ENCODE results near the gene DAP. TPM values are rescaled to one million over a fixed set of nuclear protein-coding genes. Genes with fewer than 3 reads are reported as not detected.

The DAP gene
- total RNA-seq, 6 donors from 2014 or later: 38.8 to 101 (median 77.6) TPM

- H3K36me3 ChIP-seq: no peaks in the 10 kb centered on the region
- no peaks in the 10 kb centered on the region for H3K9me3 ChIP-seq
- H3K27me3 ChIP-seq: peaks cover 0 to 3% (median 0%) of the 10 kb centered on the region in 4 donors
- no peaks in the 10 kb centered on the region for H3K4me1 ChIP-seq
- TF ChIP-seq POLR2AphosphoS5 (IDR thresholded peaks at IDR 0.05): no peak
- no peak for TF ChIP-seq CTCF (IDR thresholded peaks at IDR 0.05)
- ATAC-seq (ENCODE audit: low FRiP score in 2 of 2) (no peak), DNase-seq (peak in 1 of 2 donors; percentile 84)
- 53 to 72% methylated on average over 43 to 68 of the region's 68 CpGs for WGBS, 2 donors
- H3K4me3 ChIP-seq: no peak overlapping the region
- H3K27ac ChIP-seq: no peak overlapping the region
Observed at GRCh38 chr5:10649666-10650380, 111.2 kb downstream of the DAP start.

- Histone ChIP-seq H3K27ac (no peak overlapping the region), H3K4me3 (no peak overlapping the region), H3K36me3 (no peaks in the 10 kb centered on the region), H3K9me3 (no peaks in the 10 kb centered on the region), H3K27me3 (peaks cover 0 to 3% (median 0%) of the 10 kb centered on the region in 4 donors), H3K4me1 (no peaks in the 10 kb centered on the region)
- 71 to 92% methylated on average over 4 to 53 of the region's 60 CpGs for WGBS, 2 donors
- peak in 1 of 2 donors; percentile 14 for ATAC-seq (ENCODE audit: low FRiP score in 2 of 2)
- no peak for TF ChIP-seq EP300 (IDR thresholded peaks at IDR 0.05)
- DNase-seq: peak in 1 of 2 donors; percentile 79
Observed at GRCh38 chr5:10648806-10649665, 112.0 kb downstream of the DAP start.

- no peaks in the 10 kb centered on the region for H3K9me3 ChIP-seq
- H3K4me3 ChIP-seq: no peak overlapping the region
- WGBS, 2 donors: 96 to 97% methylated on average over 5 of the region's 5 CpGs
- DNase-seq (no peak), ATAC-seq (ENCODE audit: low FRiP score in 2 of 2) (no peak)
- H3K36me3 ChIP-seq: no peaks in the 10 kb centered on the region
- H3K27ac ChIP-seq: no peak overlapping the region
- no peaks in the 10 kb centered on the region for H3K4me1 ChIP-seq
- H3K27me3 ChIP-seq: peaks cover 0 to 3% (median 0%) of the 10 kb centered on the region in 4 donors
- TF ChIP-seq CTCF (IDR thresholded peaks at IDR 0.05): no peak
- no peak for TF ChIP-seq EP300 (IDR thresholded peaks at IDR 0.05)
- TF ChIP-seq POLR2AphosphoS5 (IDR thresholded peaks at IDR 0.05): no peak
- no peak for TF ChIP-seq POLR2A (IDR thresholded peaks at IDR 0.05)
Observed at GRCh38 chr5:10647640-10648039, 113.4 kb downstream of the DAP start.

- Histone ChIP-seq H3K36me3 (no peaks in the 10 kb centered on the region), H3K4me3 (no peak overlapping the region), H3K27ac (no peak overlapping the region), H3K4me1 (no peaks in the 10 kb centered on the region), H3K9me3 (no peaks in the 10 kb centered on the region), H3K27me3 (peaks cover 0 to 3% (median 0%) of the 10 kb centered on the region in 4 donors)
- WGBS, 2 donors: 75 to 85% methylated on average over 6 of the region's 6 CpGs
- ATAC-seq (ENCODE audit: low FRiP score in 2 of 2) (no peak), DNase-seq (no peak)
- TF ChIP-seq EP300 (IDR thresholded peaks at IDR 0.05) (no peak), CTCF (IDR thresholded peaks at IDR 0.05) (no peak), POLR2A (IDR thresholded peaks at IDR 0.05) (no peak), POLR2AphosphoS5 (IDR thresholded peaks at IDR 0.05) (no peak)
Observed at GRCh38 chr5:10645671-10646070, 115.4 kb downstream of the DAP start.

GRCh38 chr5:10645146-10645545 lies 115.9 kb downstream of the DAP start:
- DNase-seq: no peak
- no peak for TF ChIP-seq CTCF (IDR thresholded peaks at IDR 0.05)
- 88 to 92% methylated on average over 2 to 3 of the region's 3 CpGs for WGBS, 2 donors

More at GRCh38 chr5:10645146-10645545, 115.9 kb downstream of the DAP start:
- H3K27ac ChIP-seq: no peak overlapping the region
- no peaks in the 10 kb centered on the region for H3K4me1 ChIP-seq
- no peak overlapping the region for H3K4me3 ChIP-seq
- peaks cover 0 to 3% (median 0%) of the 10 kb centered on the region in 4 donors for H3K27me3 ChIP-seq
- ATAC-seq (ENCODE audit: low FRiP score in 2 of 2): no peak
- H3K36me3 ChIP-seq: no peaks in the 10 kb centered on the region
- no peaks in the 10 kb centered on the region for H3K9me3 ChIP-seq
